ENCODE measurements around the gene XRCC2.

- TF ChIP-seq, protein P1, sequence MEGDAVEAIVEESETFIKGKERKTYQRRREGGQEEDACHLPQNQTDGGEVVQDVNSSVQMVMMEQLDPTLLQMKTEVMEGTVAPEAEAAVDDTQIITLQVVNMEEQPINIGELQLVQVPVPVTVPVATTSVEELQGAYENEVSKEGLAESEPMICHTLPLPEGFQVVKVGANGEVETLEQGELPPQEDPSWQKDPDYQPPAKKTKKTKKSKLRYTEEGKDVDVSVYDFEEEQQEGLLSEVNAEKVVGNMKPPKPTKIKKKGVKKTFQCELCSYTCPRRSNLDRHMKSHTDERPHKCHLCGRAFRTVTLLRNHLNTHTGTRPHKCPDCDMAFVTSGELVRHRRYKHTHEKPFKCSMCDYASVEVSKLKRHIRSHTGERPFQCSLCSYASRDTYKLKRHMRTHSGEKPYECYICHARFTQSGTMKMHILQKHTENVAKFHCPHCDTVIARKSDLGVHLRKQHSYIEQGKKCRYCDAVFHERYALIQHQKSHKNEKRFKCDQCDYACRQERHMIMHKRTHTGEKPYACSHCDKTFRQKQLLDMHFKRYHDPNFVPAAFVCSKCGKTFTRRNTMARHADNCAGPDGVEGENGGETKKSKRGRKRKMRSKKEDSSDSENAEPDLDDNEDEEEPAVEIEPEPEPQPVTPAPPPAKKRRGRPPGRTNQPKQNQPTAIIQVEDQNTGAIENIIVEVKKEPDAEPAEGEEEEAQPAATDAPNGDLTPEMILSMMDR (IDR thresholded peaks at IDR 0.05), result no peak
- no peak for TF ChIP-seq POLR2A (IDR thresholded peaks at IDR 0.05; ENCODE audit: low read depth)
- TF ChIP-seq POLR2AphosphoS5 (IDR thresholded peaks at IDR 0.05), result no peak
- TF ChIP-seq EP300 (IDR thresholded peaks at IDR 0.05), result no peak
Measured at GRCh38 chr7:152649220-152649619, 26.7 kb downstream of the XRCC2 start.
